HEK293T (cell line): ENCODE measurements around the gene PLD1.

ENCODE experiments used
- BHLHE40 ChIP-seq: fragments of 450-650 bp; IDR thresholded peaks from 2 replicates; pipeline ENCODE4 v1.6.1; 2016; ENCODE audit warnings: mild to moderate bottlenecking, moderate library complexity, borderline replicate concordance
- ELF4 ChIP-seq: fragments of 450-650 bp; IDR thresholded peaks from 2 replicates; pipeline ENCODE4 v1.6.1; 2017; ENCODE audit warnings: antibody characterized with exemption
- FOXA1 ChIP-seq: fragments of 450-650 bp; IDR thresholded peaks from 2 replicates; pipeline ENCODE4 v1.6.1; 2016; ENCODE audit warnings: mild to moderate bottlenecking
- FOXK2 ChIP-seq: fragments of 450-650 bp; IDR thresholded peaks from 2 replicates; pipeline ENCODE4 v1.6.1; 2016; ENCODE audit warnings: mild to moderate bottlenecking
- FOXM1 ChIP-seq: fragments of 450-650 bp; IDR thresholded peaks from 2 replicates; pipeline ENCODE4 v1.6.1; 2017; ENCODE audit warnings: mild to moderate bottlenecking, borderline replicate concordance
- L3MBTL2 ChIP-seq: fragments of 450-650 bp; conservative IDR thresholded peaks from 2 replicates; pipeline ENCODE4 v1.6.1; 2016; ENCODE audit warnings: mild to moderate bottlenecking
- SP1 ChIP-seq: fragments of 450-650 bp; IDR thresholded peaks from 2 replicates; pipeline ENCODE4 v1.6.1; 2017
- ZNF384 ChIP-seq: fragments of 450-650 bp; IDR thresholded peaks from 2 replicates; pipeline ENCODE4 v1.6.1; 2016
- TF ChIP-seq, protein P1 (sequence below): fragments of 450-650 bp; IDR thresholded peaks from 2 replicates; pipeline ENCODE4 v1.6.1; 2016

DNA sequence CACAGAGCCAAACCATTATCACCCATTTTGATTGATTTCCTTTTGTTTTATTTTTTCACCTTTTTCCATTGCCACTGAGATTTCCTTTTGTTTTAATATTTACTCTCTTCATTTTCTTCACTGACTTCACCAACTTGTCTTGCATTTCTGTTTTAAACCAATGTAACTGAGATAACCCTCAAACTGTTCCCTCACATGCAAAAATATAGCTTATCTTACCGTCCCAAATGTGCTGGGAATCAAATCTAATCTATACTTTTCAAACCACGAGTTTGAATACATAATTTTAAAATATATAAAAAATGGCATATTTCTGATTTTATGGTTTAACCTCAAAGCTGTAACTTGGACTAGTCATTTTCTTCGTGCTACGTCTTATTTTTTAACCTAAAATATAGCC, 143.8 kb downstream of the PLD1 start:
- TF ChIP-seq SP1 (no peak), FOXM1 (no peak), L3MBTL2 (no peak), ELF4 (no peak), FOXK2 (no peak), BHLHE40 (no peak), ZNF384 (no peak), FOXA1 (no peak)
- TF ChIP-seq, protein P1, sequence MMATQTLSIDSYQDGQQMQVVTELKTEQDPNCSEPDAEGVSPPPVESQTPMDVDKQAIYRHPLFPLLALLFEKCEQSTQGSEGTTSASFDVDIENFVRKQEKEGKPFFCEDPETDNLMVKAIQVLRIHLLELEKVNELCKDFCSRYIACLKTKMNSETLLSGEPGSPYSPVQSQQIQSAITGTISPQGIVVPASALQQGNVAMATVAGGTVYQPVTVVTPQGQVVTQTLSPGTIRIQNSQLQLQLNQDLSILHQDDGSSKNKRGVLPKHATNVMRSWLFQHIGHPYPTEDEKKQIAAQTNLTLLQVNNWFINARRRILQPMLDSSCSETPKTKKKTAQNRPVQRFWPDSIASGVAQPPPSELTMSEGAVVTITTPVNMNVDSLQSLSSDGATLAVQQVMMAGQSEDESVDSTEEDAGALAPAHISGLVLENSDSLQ: no peak
